HG02642 (cell line): Measurements from ENCODE around the gene AK3.
A peak's percentile ranks its signal among the peaks of the same experiment; 100 is the strongest.
"Not testable (repeated sequence)": the region's sequence is repeated elsewhere in the genome, so short reads cannot be mapped to it uniquely, and the experiment has no call there.

Experiments
- ATAC-seq: cut with Tn5 transposase; IDR thresholded peaks from one replicate; pipeline ENCODE4 v1.9.1; 2021; ENCODE audit warnings: mild to moderate bottlenecking; ENCODE audit not compliant: unreplicated experiment, poor library complexity

AK3 gene

GRCh38 chr9:4671737-4672136 is 69.3 kb downstream of the AK3 start:
- ATAC-seq: no peak

- ATAC-seq: no peak
Observed at GRCh38 chr9:4670591-4670990, 70.4 kb downstream of the AK3 start.

DNA sequence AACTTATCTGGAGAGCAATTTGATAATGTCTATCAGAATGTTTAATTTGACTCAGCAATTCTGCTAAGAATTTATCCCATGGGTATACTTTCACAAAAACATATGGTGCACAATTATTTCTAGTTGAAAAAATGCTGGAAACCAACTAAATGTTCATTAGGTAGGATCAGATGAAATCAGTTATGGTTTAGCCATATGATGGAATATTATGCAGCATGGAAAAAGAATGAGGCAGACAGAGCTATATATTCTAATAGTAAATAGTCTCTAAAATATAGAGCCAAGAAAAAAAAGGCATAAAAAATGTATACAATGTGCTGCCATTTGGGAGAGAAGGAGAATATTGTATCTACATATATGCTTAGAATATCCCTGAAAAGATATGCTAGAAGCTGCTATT is 71.1 kb downstream of the AK3 start:
- no peak for ATAC-seq

DNA sequence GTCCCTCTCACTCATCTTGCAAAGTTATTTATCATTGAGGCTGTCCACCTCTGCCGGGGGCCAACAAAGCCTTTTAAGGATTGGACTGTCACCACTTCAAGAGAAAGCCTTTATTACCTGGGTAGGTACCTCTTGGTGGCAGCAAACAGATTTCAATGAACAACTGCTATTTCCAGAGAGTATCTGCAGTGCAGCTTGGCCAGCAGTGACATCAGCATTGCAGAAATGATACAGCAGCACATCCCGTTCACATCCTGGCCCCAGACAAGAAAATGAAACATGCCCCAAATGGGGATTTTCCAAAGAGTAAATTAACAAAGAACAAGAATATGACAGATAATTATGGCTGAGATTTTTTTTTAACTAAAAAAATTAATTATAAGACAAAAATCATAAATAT is 72.4 kb downstream of the AK3 start:
- ATAC-seq: no peak

GRCh38 chr9:4667681-4668080 is 73.3 kb downstream of the AK3 start:
- ATAC-seq: no peak

DNA sequence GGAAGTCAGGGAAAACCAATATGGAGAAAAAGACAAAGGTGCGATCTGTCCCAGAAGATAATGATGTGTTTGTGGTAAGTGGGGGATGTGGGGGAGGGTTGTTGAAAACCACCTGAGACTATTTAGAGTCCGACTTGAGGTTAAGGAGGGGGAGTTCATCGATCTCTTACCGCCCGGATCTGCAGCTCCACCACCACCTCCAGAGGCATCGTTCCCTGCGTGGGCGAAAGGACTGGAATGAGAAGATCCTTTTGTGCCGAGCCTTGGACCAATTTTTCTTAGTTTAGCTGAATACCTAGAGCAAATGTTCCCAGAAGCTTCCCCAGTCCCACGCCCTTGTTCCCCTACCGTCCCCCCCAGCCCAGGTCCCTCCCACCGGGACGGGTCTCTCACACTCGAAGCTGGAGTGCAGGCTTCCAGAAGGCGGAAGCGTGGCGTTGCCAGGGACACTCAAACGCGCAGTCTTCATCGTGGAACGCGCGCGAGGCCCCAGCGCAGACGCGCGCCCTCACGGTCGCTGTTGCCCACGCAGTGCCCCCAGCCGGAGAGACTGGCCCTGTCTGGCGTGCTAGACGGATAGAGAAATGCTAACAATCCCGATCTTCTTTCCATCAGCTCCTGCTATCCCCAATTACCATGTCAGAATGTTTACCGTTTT is 74.8 kb downstream of the AK3 start, which contains the start of gene SPATA6L:
SPATA6L (minus strand) TSS at position 439 of the 658 bp plus-strand sequence; CDS start at position 209, 230 bp downstream.
- peak; percentile 45 for ATAC-seq

GRCh38 chr9:4665357-4665756 is 75.6 kb downstream of the AK3 start:
- no peak for ATAC-seq

GRCh38 chr9:4663956-4664355 is 77.0 kb downstream of the AK3 start:
- ATAC-seq: no peak

DNA sequence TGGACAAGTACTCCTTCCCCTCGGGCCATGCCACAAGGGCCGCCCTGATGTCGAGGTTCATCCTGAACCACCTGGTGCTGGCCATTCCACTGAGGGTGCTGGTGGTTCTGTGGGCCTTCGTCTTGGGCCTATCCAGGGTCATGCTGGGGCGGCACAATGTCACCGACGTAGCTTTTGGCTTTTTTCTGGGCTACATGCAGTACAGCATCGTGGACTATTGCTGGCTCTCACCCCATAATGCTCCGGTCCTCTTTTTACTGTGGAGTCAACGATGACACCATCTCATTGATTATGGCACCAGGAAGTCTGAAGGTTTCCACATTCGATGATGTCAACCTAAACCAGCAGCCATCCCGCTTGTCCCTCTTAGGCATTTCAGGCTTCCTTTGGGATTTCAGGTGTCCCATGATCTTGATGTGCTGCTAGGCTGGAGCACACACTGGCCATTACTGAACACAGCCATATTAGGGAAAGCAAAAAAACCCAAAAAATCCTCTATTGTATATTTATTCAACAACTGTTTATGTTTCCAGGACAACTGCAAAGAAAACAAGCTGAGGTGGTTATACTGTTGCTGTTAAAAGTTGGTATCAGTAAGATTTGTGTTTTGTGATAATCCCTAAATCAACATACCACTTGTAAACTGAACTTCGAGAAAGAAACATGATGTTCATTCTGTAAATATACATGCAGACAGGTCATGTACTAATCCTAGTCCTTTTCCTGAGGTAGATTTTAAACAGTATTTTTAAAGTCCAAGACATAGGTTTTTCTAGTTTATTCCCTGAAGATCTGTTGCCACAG is 77.8 kb downstream of the AK3 start:
- ATAC-seq: no peak

- ATAC-seq: peak; percentile 93
Observed at GRCh38 chr9:4662108-4662988, 78.7 kb downstream of the AK3 start, which contains the start of gene PLPP6. Gene PLPP6, plus strand, starts transcription at chr9:4662294. Its CDS starts 82 bp downstream, at chr9:4662376.

DNA sequence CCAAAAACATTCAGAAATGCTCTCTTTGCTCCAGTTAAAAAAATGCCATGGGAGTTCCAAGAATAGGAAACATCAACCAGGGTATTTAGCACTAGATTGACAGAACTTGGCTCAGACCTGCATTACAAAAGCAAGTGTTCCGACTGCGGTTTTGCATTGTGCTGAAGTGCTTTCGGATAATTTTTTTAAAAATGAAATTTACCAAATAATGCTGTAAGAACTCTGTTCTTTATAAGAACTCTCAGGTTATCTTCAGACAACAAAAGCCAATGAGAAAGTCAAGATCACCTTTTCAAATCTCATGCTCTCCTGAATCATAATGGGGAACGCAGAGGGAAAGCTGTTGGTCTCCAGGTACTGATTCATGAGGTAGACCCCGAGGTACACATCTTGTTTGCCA is 79.4 kb downstream of the AK3 start:
- no peak for ATAC-seq

- no peak for ATAC-seq
Observed at GRCh38 chr9:4661165-4661564, 79.8 kb downstream of the AK3 start.

- ATAC-seq: not testable (repeated sequence)
Observed at GRCh38 chr9:4660665-4661064, 80.3 kb downstream of the AK3 start.
